ENCODE measurements around the gene OSBP2.
A peak's percentile ranks its signal among the peaks of the same experiment; 100 is the strongest.
"Not testable (repeated sequence)": the region's sequence is repeated elsewhere in the genome, so short reads cannot be mapped to it uniquely, and the experiment has no call there.

The OSBP2 gene

GRCh38 chr22:30674482-30674881 is 20.2 kb upstream of the OSBP2 start:
- H3K4me3 ChIP-seq (replicated peaks in 1 of 2; ENCODE audit: low read depth in 2 of 2, low read length in 2 of 2) = no peak overlapping the region
- TF ChIP-seq CTCF (IDR thresholded peaks at IDR 0.05; ENCODE audit: low read depth, low read length) = no peak
- DNase-seq (ENCODE audit: low read depth in 2 of 2) = no peak

- no peak for DNase-seq (ENCODE audit: low read depth in 2 of 2)
- TF ChIP-seq CTCF (IDR thresholded peaks at IDR 0.05; ENCODE audit: low read depth, low read length) = no peak
- no peak overlapping the region for H3K4me3 ChIP-seq (replicated peaks in 1 of 2; ENCODE audit: low read depth in 2 of 2, low read length in 2 of 2)
Measured at GRCh38 chr22:30675436-30675835, 19.2 kb upstream of the OSBP2 start.

- H3K4me3 ChIP-seq (replicated peaks in 1 of 2; ENCODE audit: low read depth in 2 of 2, low read length in 2 of 2); DNase-seq (ENCODE audit: low read depth in 2 of 2): not testable (repeated sequence)
Measured at GRCh38 chr22:30676565-30676964, 18.1 kb upstream of the OSBP2 start.

GRCh38 chr22:30679895-30680690 is 14.6 kb upstream of the OSBP2 start:
- not testable (repeated sequence) for DNase-seq (ENCODE audit: low read depth in 2 of 2); H3K4me3 ChIP-seq (replicated peaks in 1 of 2; ENCODE audit: low read depth in 2 of 2, low read length in 2 of 2)

- TF ChIP-seq CTCF (IDR thresholded peaks at IDR 0.05; ENCODE audit: low read depth, low read length) = no peak
Measured at GRCh38 chr22:30680991-30681770, 13.5 kb upstream of the OSBP2 start.

GRCh38 chr22:30681831-30682230 is 12.8 kb upstream of the OSBP2 start:
- DNase-seq (ENCODE audit: low read depth in 2 of 2) = no peak
- no peak overlapping the region for H3K4me3 ChIP-seq (replicated peaks in 1 of 2; ENCODE audit: low read depth in 2 of 2, low read length in 2 of 2)
- no peak for TF ChIP-seq CTCF (IDR thresholded peaks at IDR 0.05; ENCODE audit: low read depth, low read length)

More at GRCh38 chr22:30680991-30681770, 13.5 kb upstream of the OSBP2 start:
- DNase-seq (ENCODE audit: low read depth in 2 of 2) = peak in 1 of 2 donors; percentile 28
- no peak overlapping the region for H3K4me3 ChIP-seq (replicated peaks in 1 of 2; ENCODE audit: low read depth in 2 of 2, low read length in 2 of 2)

GRCh38 chr22:30685178-30685577 is 9.5 kb upstream of the OSBP2 start:
- DNase-seq (ENCODE audit: low read depth in 2 of 2) = no peak
- no peak overlapping the region for H3K4me3 ChIP-seq (replicated peaks in 1 of 2; ENCODE audit: low read depth in 2 of 2, low read length in 2 of 2)
- TF ChIP-seq CTCF (IDR thresholded peaks at IDR 0.05; ENCODE audit: low read depth, low read length) = no peak
